Activated CD4-positive, CD25-positive, alpha-beta regulatory T cell treated with anti-CD3 and anti-CD28 coated beads, Interleukin-2, amount 50 U/mL, for 72 hours (primary cell): ENCODE measurements around the gene CAPZA1.
A peak's percentile ranks its signal among the peaks of the same experiment; 100 is the strongest.
"Not testable (repeated sequence)": the region's sequence is repeated elsewhere in the genome, so short reads cannot be mapped to it uniquely, and the experiment has no call there.

Experiments used
- DNase-seq: peaks from one replicate; pipeline ENCODE4 v3.0.0; 2021

Gene CAPZA1

DNA sequence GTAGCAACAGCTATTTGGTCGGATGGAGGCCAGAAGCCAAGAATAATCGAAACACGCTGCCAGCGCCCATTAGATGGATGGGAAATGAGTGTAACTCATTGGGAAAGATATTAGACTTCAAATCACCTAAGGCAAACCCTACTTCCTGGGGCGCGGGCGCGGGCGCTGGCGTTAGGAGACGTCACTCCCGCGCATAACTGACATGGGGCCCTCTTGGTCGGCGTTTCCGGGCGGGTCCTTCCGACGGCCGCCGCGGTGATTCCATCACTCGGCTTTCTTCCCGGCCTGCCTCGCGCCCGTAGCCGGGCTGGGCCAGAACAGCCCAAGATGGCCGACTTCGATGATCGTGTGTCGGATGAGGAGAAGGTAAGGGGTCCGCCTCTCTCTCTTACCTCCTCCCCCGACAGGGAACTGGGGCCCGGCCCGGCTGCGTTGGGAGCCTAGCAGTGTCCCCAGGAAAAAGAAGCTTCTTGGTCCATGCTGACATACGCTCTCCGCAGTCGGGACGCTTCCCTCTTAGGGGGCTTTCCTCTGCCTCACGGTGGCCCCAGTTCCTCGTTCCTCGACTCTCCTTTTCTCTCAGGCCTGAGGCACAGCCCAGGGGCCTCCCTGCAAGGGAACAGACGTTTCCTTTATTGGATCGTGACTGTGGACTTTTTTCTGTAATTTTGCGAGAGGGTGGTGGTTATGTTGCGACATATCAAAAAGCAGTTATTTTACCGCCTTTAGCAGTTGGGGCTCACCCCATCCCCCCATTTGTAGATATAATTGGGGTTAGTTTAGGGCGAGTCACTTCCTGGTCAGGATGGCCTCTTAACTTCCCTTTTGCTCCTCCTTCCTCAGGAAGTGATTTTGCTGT is at the start of gene CAPZA1:
TSS of gene CAPZA1 (plus strand) at position 315 of the 859 bp plus-strand sequence. CDS start at position 328, 13 bp downstream.
- DNase-seq = peak; percentile 87

GRCh38 chr1:112575154-112575804 is 44.4 kb upstream of the CAPZA1 start:
- no peak for DNase-seq

DNA sequence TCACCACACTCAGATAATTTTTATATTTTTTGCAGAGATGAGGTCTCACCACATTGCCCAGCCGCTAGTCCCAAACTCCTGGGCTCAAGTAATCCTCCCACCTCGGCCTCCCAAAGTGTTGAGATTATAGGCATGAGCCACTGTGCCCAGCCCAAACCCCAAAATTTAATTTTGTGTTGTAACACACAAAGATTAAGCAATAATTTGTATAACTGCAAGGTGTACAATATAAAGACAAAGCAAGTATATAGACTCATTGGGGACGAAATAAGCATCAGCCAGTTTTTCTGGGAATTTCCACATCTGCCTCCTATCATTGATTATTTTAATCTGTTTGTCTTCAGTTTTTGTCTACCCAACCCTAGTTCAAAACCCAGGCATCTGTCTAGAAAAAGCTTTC is 43.4 kb upstream of the CAPZA1 start:
- no peak for DNase-seq

- DNase-seq = no peak
These were observed 39.7 kb upstream of the CAPZA1 start for GRCh38 chr1:112579801-112580510.

GRCh38 chr1:112581586-112582192 is 37.9 kb upstream of the CAPZA1 start:
- DNase-seq = no peak

DNA sequence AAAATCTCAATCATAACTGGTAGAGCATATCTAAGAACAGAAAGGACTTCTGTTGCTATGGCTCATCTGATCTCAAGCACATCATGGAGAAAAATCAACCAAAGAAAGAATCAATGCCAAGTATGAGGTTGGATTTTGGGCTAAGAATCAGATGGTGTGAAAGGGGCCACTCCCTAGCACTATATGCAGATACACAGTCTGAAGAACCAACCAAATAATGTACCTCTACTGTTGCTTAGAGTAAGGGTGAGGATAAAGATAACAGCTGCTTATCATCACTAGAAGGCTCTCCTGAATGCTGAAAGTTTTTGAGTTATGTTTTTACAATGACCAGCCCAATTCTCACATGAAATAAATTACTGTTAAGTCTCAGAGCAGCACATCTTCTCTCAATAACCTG is 36.3 kb upstream of the CAPZA1 start:
- DNase-seq = no peak

DNA sequence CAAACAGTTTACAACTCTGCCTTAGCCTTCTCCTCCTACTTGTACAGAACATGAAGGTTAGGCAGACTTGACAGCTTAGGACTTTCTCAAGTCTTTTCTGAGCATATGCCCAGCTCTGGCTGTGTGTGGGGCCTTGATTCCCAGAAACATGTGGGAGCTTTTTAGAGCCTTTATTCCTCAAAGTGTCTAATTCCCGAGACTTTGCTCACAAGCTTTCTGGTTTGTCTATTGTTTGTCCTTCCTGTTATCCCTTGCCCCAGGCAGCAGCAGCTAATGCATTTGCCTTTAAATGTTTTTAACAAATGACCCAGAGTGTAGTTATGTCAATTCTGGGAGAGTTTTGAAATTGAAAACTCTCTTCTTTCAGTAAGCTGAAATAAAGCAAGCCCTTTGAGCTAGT is 29.9 kb upstream of the CAPZA1 start:
- no peak for DNase-seq

GRCh38 chr1:112594208-112594876 is 25.3 kb upstream of the CAPZA1 start:
- no peak for DNase-seq

- DNase-seq = no peak
These were observed 20.2 kb upstream of the CAPZA1 start for GRCh38 chr1:112599477-112599876.

DNA sequence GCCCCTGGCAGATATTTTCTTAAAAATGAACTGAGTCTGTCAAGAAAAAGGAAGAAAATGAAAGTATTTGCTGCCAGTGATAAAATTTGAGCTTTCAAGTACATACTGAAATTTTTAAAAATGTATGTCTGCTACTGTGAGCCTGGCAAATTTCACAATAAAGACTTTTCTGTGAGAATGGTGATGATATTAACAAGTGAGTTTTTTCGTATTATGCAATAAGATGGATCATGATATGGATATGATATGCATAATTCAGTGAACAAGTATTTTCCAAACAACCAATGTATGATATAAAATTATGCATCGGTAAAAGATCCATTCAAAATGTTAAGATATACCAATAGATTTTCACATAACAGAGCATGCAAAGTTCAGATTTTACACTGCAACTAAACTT is 16.6 kb upstream of the CAPZA1 start:
- no peak for DNase-seq

DNA sequence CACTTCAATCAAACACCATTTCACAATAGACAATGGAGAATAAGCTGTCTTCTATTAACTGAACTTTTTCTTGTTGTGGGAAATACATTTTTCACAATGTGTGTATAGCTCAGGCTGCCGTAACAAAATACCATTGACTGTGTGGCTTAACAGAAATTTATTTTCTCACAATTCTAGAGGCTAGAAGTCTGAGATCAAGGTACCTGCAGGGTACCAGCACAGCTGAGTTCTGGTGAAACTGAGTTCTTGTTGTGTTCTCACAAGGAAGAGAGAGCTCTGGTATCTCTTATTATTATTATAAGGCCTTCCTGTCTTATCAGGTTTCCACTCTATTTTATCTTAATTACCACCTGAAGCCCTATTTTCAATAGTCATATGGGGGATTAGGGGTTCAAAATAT is 16.1 kb upstream of the CAPZA1 start:
- no peak for DNase-seq

DNA sequence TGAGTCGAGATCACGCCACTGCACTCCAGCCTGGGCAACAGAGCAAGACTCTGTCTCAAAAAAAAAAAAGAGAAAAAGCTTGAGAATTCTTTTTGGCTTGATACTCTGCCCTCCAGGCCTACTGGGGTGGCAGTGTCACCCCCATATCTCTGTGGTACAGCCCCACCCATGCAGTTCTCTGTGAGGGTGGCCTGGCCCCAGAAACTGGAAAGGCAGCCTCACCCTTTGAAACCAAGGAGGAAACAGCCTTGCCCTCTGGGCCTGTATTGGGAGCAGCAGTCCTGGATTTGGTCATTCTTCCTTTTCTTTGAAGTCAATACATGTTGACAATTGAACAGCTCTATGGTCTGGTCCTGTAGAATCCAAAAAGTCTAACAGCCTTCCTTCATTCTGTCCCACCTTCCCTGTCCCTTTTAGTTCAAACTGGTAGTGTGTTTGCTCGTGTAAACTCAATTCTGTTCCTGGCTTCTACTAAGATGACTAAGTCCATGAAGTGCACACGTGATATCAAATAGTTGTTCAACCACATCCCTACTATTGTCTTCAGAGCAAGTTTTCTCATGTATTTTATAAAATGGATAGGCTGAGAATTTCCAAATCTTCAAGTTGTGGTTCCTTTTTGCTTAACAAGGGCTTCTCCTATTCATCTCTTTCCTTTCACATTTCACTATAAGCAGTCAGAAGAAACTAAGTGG is 13.9 kb upstream of the CAPZA1 start:
- DNase-seq = no peak

DNA sequence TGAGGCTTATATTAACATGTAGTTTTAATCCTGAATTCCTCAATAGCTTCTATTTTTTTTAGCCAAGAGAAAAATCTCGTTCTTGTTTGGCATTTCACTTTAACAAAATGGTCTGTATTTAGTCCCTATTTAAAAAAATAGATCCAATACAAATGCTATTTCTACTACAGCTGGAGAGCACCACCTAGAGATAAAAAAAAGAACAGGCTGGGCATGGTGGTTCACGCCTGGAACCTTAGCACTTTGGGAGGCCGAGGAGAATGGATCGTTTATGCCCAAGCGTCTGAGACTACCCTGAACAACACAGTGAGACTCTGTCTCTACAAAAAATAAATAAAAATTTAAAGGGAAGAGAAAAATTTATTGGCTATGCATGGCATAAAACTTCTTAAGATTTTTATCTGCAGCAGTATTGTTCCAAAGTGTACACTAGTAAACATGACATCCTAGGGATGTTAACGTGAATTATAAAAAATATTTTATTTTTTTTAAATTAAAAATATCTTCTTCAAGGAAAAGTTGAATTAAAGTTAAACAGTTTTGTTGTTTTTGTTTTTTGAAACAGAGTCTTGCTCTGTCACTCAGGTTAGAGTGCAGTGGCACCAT is 5.1 kb upstream of the CAPZA1 start:
- no peak for DNase-seq

DNA sequence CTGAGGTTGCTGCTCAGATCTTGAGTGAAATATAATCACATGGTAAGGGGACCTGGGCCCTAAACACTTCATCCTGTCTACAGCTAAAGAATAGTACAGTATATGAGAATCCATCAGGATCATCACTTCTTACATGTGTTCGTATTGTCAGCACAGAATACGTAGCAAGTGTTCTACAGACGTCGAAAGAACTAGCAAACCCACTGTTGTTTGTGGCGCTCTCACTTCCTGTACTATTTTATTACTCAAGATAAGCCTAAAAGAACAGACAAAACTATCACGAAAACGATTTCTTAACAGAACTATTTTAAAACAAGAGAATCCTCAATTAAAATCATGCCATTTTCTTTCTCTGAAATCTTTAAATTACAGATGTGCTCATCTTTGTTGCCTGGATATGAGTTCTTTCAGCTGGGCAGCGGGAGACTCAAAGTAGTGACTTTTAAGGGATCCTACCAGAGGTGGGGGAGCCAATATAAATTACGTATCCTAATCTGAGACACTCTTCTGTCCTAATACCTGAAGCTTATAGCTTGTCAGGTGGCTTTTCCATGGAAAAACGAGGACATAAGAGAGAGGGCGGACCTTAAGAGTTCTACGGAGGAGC is 1.4 kb upstream of the CAPZA1 start:
- no peak for DNase-seq

- DNase-seq = peak; percentile 64
These were observed 713 bp upstream of the CAPZA1 start, which contains the start of gene ST7L for GRCh38 chr1:112618721-112619517. ST7L (minus strand) TSS chr1:112619141; CDS start chr1:112619113, 28 bp downstream.

GRCh38 chr1:112620377-112620695 is 704 bp downstream of the CAPZA1 start:
- no peak for DNase-seq

GRCh38 chr1:112624493-112624892 is 4.9 kb downstream of the CAPZA1 start:
- not testable (repeated sequence) for DNase-seq

DNA sequence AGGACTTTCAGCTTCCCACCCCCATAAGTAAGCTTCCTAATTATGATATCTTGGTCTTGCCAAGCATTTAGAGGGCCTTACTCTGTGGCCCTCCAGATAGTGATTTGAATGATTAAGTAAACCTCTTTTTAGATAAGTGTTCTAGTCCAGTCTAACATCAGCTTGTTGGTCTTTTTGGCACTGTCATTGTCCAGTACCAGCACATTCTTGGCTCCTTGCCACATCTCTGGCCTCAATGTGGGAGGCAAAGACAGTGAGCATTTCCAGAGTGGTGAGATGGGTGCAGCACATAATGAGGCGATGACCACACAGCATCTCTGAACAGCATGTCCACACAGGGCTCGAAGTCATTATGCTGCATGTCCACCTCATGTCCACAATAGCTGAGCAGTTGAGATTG is 6.1 kb downstream of the CAPZA1 start:
- DNase-seq = no peak

DNA sequence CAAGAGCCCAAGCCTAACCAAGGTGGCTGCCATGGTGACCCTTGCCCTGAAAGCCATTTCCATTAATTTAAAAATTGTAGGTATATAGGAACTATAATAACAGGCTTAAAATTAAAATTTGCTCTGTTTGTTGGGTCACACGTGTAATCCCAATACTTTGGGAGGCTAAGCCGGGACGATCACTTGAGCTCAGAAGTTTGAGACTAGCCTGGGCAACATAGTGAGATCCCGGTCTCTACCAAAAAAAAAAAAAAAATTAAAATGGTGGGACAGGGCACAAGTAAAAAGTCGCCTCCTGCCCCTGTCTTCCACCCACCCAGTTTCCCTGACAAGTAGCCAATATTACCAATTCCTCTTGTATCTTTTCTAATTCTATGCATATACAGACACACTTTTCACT is 6.6 kb downstream of the CAPZA1 start:
- no peak for DNase-seq

DNA sequence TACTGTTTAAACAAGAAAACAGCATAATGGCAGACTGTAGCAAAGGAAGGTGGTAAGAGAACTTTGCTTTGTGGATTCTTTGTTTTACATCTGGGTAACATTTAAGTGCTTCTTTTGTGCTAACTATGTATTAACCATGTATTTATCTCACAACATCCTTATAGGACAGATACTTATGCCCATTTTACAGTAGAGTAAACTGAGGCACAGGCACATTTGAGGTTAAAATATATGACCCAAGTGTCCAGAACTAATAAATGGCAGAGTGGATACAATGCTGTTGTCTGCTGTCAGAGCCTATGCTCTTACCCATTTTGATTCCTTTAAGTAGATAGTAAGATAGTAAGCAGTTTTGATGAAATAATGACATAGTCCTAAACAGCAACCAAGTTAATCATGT is 7.3 kb downstream of the CAPZA1 start:
- no peak for DNase-seq
